HepG2 (cell line): ENCODE results near the gene DPP6. TPM values are rescaled to one million over a fixed set of nuclear protein-coding genes. Genes with fewer than 3 reads are reported as not detected.

Experiments
- ATAC-seq: fragments of 200-7000 bp; cut with Tn5 transposase; 3 replicates; pipeline ENCODE4 v1.9.1; 2020; ENCODE audit warnings: mild to moderate bottlenecking, moderate library complexity
- BruUV-seq: library from RNA; stranded (reverse); fragments of 400-500 nt; replicated peaks from 2 replicates; lab custom pipeline; 2021; lab: Mats Ljungman, UMichigan
- CTCF ChIA-PET: fragments of 300-600 bp; formaldehyde crosslinking; extraction: SDS; loops from one replicate; lab custom pipeline; 2021; ENCODE audit warnings: low total read pairs, inconsistent platforms, low intra/inter-chr PET ratio; lab: Yijun Ruan, JAX
- POLR2A ChIA-PET: fragments of 350-600 bp; sonication (Branson Sonifier 250); formaldehyde crosslinking; loops from one replicate; lab custom pipeline; 2020; ENCODE audit warnings: antibody characterized with exemption, inconsistent platforms; lab: Yijun Ruan, JAX
- DNase-seq: peaks from one replicate; pipeline ENCODE4 v3.0.0-alpha.2; 2015; ENCODE audit warnings: low spot score
- FAIRE-seq: peaks from 3 replicates; lab custom pipeline; 2011; peaks lifted over from hg19 to GRCh38; lab: Jason Lieb, UNC
- H2AFZ ChIP-seq: one replicate; pipeline ENCODE4 v1.6.1; 2011; ENCODE audit warnings: low read length, inconsistent platforms
- H3K27ac ChIP-seq: fragments of 300-600 bp; 3 replicates; pipeline ENCODE4 v1.8.0; 2011; ENCODE audit warnings: mixed run types, mild to moderate bottlenecking, mixed read lengths, low read length, inconsistent platforms; ENCODE audit not compliant: insufficient read depth; ENCODE audit errors: extremely low read length
- H3K27me3 ChIP-seq, 2 experiments: fragments of 200-600 bp in 1 of 2; 2 replicates in 1 of 2; 3 replicates in 1 of 2; pipeline versions ENCODE4 v1.6.0 to v1.8.0; 2011; ENCODE audit warnings: low read length in 2 of 2, mild to moderate bottlenecking in 2 of 2, moderate library complexity in 2 of 2, inconsistent platforms in 1 of 2; ENCODE audit not compliant: insufficient read depth in 2 of 2, control insufficient read depth in 1 of 2
- H3K36me3 ChIP-seq, 2 experiments: fragments of 200-600 bp in 1 of 2; replicated peaks in 1 of 2; 2 replicates in 1 of 2; 3 replicates in 1 of 2; pipeline versions ENCODE4 v1.5.1 to v1.8.0; 2011; ENCODE audit warnings: low read length in 2 of 2, inconsistent platforms in 1 of 2; ENCODE audit not compliant: insufficient read depth in 2 of 2, control insufficient read depth in 1 of 2
- H3K4me1 ChIP-seq: 2 replicates; pipeline ENCODE4 v1.5.1; 2012; ENCODE audit warnings: low read length, inconsistent platforms; ENCODE audit not compliant: insufficient read depth
- H3K4me2 ChIP-seq: 2 replicates; pipeline ENCODE4 v1.6.0; 2011; ENCODE audit warnings: low read depth, low read length, inconsistent platforms
- H3K4me3 ChIP-seq, 3 experiments: fragments of 200-600 bp in 1 of 3; sonication (generic), shearing (Covaris generic) in 1 of 3; replicated peaks in 1 of 3; 2 replicates each; pipeline ENCODE4 v1.5.1; 2011 to 2016; ENCODE audit warnings: low read length in 3 of 3, inconsistent platforms in 2 of 3, low read depth in 2 of 3, mild to moderate bottlenecking in 2 of 3, control low read depth in 1 of 3, mixed read lengths in 1 of 3; ENCODE audit not compliant: insufficient read depth in 1 of 3
- H3K79me2 ChIP-seq: one replicate; pipeline ENCODE4 v1.6.1; 2011; ENCODE audit warnings: low read length, inconsistent platforms; ENCODE audit not compliant: insufficient read depth
- H3K9ac ChIP-seq: 2 replicates; pipeline ENCODE4 v1.6.0; 2011; ENCODE audit warnings: mild to moderate bottlenecking, low read depth, low read length, inconsistent platforms; ENCODE audit not compliant: insufficient read depth
- H3K9me3 ChIP-seq: 2 replicates; pipeline ENCODE4 v1.5.1; 2012; ENCODE audit warnings: mild to moderate bottlenecking, low read length
- H4K20me1 ChIP-seq: 2 replicates; pipeline ENCODE4 v1.6.0; 2011; ENCODE audit warnings: inconsistent platforms, mild to moderate bottlenecking, low read length, moderate library complexity; ENCODE audit not compliant: insufficient read depth
- AFF4 ChIP-seq: sonication (generic); formaldehyde crosslinking; IDR thresholded peaks from 2 replicates; pipeline ENCODE4 v1.4.0; 2020; ENCODE audit warnings: missing genetic modification reagents
- ATF7 ChIP-seq, 2 experiments: fragments of 450-650 bp in 1 of 2; sonication (generic) in 1 of 2; formaldehyde crosslinking in 1 of 2; IDR thresholded peaks; 2 replicates each; pipeline versions ENCODE4 v1.4.0 to v1.6.1; 2016 to 2020; ENCODE audit warnings: antibody characterized with exemption in 1 of 2, mild to moderate bottlenecking in 1 of 2, missing genetic modification reagents in 1 of 2
- CHD4 ChIP-seq: fragments of 200-600 bp; sonication (generic); IDR thresholded peaks from 2 replicates; pipeline ENCODE4 v1.7.0; 2017; ENCODE audit warnings: mild to moderate bottlenecking, low read length, borderline replicate concordance
- CREB1 ChIP-seq, 2 experiments: fragments of 450-650 bp in 1 of 2; IDR thresholded peaks; 2 replicates each; pipeline ENCODE4 v1.6.1; 2016 to 2017; ENCODE audit warnings: control low read depth in 1 of 2, mild to moderate bottlenecking in 1 of 2, missing compliant biosample characterization in 1 of 2, missing genetic modification characterization in 1 of 2
- KDM5A ChIP-seq: fragments of 200-600 bp; sonication (generic); IDR thresholded peaks from 2 replicates; pipeline ENCODE4 v1.7.0; 2018; ENCODE audit warnings: antibody characterized with exemption, mild to moderate bottlenecking, low read length, borderline replicate concordance
- KDM5B ChIP-seq: sonication (generic); formaldehyde crosslinking; IDR thresholded peaks from 2 replicates; pipeline ENCODE4 v1.4.0; 2020; ENCODE audit warnings: missing genetic modification reagents, mild to moderate bottlenecking, borderline replicate concordance
- TEF ChIP-seq: sonication (generic); formaldehyde crosslinking; IDR thresholded peaks from 2 replicates; pipeline ENCODE4 v1.5.0; 2020; ENCODE audit warnings: missing genetic modification reagents
- ZKSCAN1 ChIP-seq: fragments of 150-350 bp; IDR thresholded peaks from 2 replicates; pipeline ENCODE4 v1.6.1; 2014; ENCODE audit warnings: low read length
- ZNF274 ChIP-seq: sonication (generic); formaldehyde crosslinking; IDR thresholded peaks from 2 replicates; pipeline ENCODE4 v1.5.1; 2020; ENCODE audit warnings: mild to moderate bottlenecking, missing genetic modification reagents
- ZNF883 ChIP-seq: sonication (generic); formaldehyde crosslinking; IDR thresholded peaks from 2 replicates; pipeline ENCODE4 v1.5.1; 2020; ENCODE audit warnings: mild to moderate bottlenecking, missing genetic modification reagents; ENCODE audit errors: not compliant biosample characterization
- WGBS: methylation state at CpG from one replicate; pipeline ENCODE4 v1.1.6; 2017; ENCODE audit warnings: low lambda C conversion rate; 5-methylcytosine and 5-hydroxymethylcytosine counted together
- in situ Hi-C: cut with HindIII; loops from 2 replicates; pipeline ENCODE4 v1.10.0; 2017; ENCODE audit warnings: low pct_unique_long_range_greater_than_20kb; ENCODE audit not compliant: extremely low pct_ligation_motif_present
- intact Hi-C: fragments of 100-400 bp; cut with micrococcal nuclease; formaldehyde crosslinking; loops from one replicate; pipeline ENCODE4 v1.10.0; 2022; ENCODE audit not compliant: unreplicated experiment
- polyA plus RNA-seq, 8 experiments: library from polyadenylated mRNA; depleted of rRNA in 3 of 8; stranded (reverse) in 7 of 8; unstranded in 1 of 8; fragments of >200 nt; fragmentation: Illumina TruSeq in 4 of 8; extraction: Trizol in 4 of 8; gene quantifications; 2 replicates each; pipeline versions ENCODE4 v1.2.1 to v1.2.3, GENCODE V29; 2011 to 2016; ENCODE audit warnings: low read depth in 4 of 8, missing spikeins in 1 of 8, mixed read lengths in 1 of 8; ENCODE audit not compliant: insufficient read depth in 1 of 8
- total RNA-seq, 5 experiments: library from RNA; depleted of rRNA; stranded (reverse); fragments of >200 nt; fragmentation: Illumina TruSeq; extraction: Trizol; gene quantifications; 2 replicates each; pipeline ENCODE4 v1.2.3, GENCODE V29; 2016; ENCODE audit warnings: low read depth in 1 of 5

Gene DPP6
- total and polyA plus RNA-seq, 2 of the 13 experiments (the other 11 are each of a cell fraction or from before 2014, with no cell fraction given): not detected

GRCh38 chr7:154709840-154710520 is 657.8 kb downstream of the DPP6 start:
- no peak for FAIRE-seq
- Histone ChIP-seq H3K9ac (no peak overlapping the region), H2AFZ (no peak overlapping the region), H3K9me3 (peaks cover 9% of the 10 kb centered on the region; the same call in 1 of the 2 replicates), H3K79me2 (no peaks in the 10 kb centered on the region), H3K27me3 (peaks cover 0 to 6% of the 10 kb centered on the region in 2 experiments; a peak in 1 of 5 replicates), H3K4me1 (no peaks in the 10 kb centered on the region), H3K4me3 (no peak overlapping the region), H4K20me1 (no peaks in the 10 kb centered on the region), H3K27ac (no peak overlapping the region), H3K4me2 (no peak overlapping the region), H3K36me3 (no peaks in the 10 kb centered on the region)
- TF ChIP-seq KDM5B (CRISPR knock-in tag) (no peak), ZNF883 (CRISPR knock-in tag) (no peak), ZNF274 (CRISPR knock-in tag) (no peak), CREB1 (IDR thresholded peaks at IDR 0.05) (peak; percentile 95), CREB1 (CRISPR knock-in tag; IDR thresholded peaks at IDR 0.05) (no peak), ATF7 (IDR thresholded peaks at IDR 0.05) (peak; percentile 85), ATF7 (CRISPR knock-in tag; IDR thresholded peaks at IDR 0.05) (no peak), TEF (no peak)
- 22% methylated on average over 3 of the region's 6 CpGs for WGBS
- DNase-seq: no peak
- POLR2A ChIA-PET: no interaction called here
- in situ Hi-C loops (no loop called here), intact Hi-C loops (no loop called here)
- no peak for ATAC-seq
- no TSS peak for BruUV-seq
- CTCF ChIA-PET: no interaction called here

GRCh38 chr7:154720016-154720415 is 667.8 kb downstream of the DPP6 start:
- Histone ChIP-seq H3K4me1 (no peaks in the 10 kb centered on the region), H3K4me2 (no peak overlapping the region), H3K9ac (no peak overlapping the region), H3K9me3 (peaks cover 2% of the 10 kb centered on the region; the same call in 1 of the 2 replicates), H3K79me2 (no peaks in the 10 kb centered on the region), H3K27me3 (peaks cover 0 to 2% of the 10 kb centered on the region in 2 experiments; a peak in 1 of 5 replicates), H3K36me3 (no peaks in the 10 kb centered on the region), H4K20me1 (no peaks in the 10 kb centered on the region), H2AFZ (no peak overlapping the region), H3K27ac (no peak overlapping the region), H3K4me3 (no peak overlapping the region)
- DNase-seq: no peak
- no peak for FAIRE-seq
- POLR2A ChIA-PET: no interaction called here
- BruUV-seq: no TSS peak
- in situ Hi-C loops (no loop called here), intact Hi-C loops (no loop called here)
- ATAC-seq: no peak
- CTCF ChIA-PET: no interaction called here
- TF ChIP-seq CHD4: no peak
- TF ChIP-seq KDM5A: no peak
- TF ChIP-seq AFF4: no peak
- TF ChIP-seq ZKSCAN1: no peak
- WGBS: 10% methylated on average over 4 of the region's 5 CpGs
